ENCODE data around the gene CTNNBIP1. TPM values are rescaled to one million over a fixed set of nuclear protein-coding genes. Genes with fewer than 3 reads are reported as not detected.

The CTNNBIP1 gene
- total RNA-seq, 1 donor from 2014 or later: 106 TPM

GRCh38 chr1:9816199-9816598 is 93.9 kb downstream of the CTNNBIP1 start:
- no peaks in the 10 kb centered on the region for H3K36me3 Mint-ChIP-seq (ENCODE audit: low read depth, unreplicated experiment)
- H3K27me3 Mint-ChIP-seq (ENCODE audit: unreplicated experiment): no peaks in the 10 kb centered on the region
- TF ChIP-seq CTCF (IDR thresholded peaks at IDR 0.05; ENCODE audit: unreplicated experiment): no peak
- no peaks in the 10 kb centered on the region for H3K9me3 Mint-ChIP-seq (ENCODE audit: unreplicated experiment)
- no peak overlapping the region for H3K4me3 Mint-ChIP-seq (ENCODE audit: unreplicated experiment)
- peaks cover 6% of the 10 kb centered on the region for H3K4me1 Mint-ChIP-seq (ENCODE audit: unreplicated experiment)
- H3K27ac Mint-ChIP-seq (ENCODE audit: unreplicated experiment): no peak overlapping the region
- DNase-seq (ENCODE audit: low spot score): no peak

GRCh38 chr1:9815150-9815549 is 94.9 kb downstream of the CTNNBIP1 start:
- H3K4me1 Mint-ChIP-seq (ENCODE audit: unreplicated experiment): peaks cover 6% of the 10 kb centered on the region
- H3K36me3 Mint-ChIP-seq (ENCODE audit: low read depth, unreplicated experiment): no peaks in the 10 kb centered on the region
- H3K4me3 Mint-ChIP-seq (ENCODE audit: unreplicated experiment): no peak overlapping the region
- H3K9me3 Mint-ChIP-seq (ENCODE audit: unreplicated experiment): no peaks in the 10 kb centered on the region
- no peaks in the 10 kb centered on the region for H3K27me3 Mint-ChIP-seq (ENCODE audit: unreplicated experiment)
- no peak for TF ChIP-seq CTCF (IDR thresholded peaks at IDR 0.05; ENCODE audit: unreplicated experiment)
- H3K27ac Mint-ChIP-seq (ENCODE audit: unreplicated experiment): no peak overlapping the region
- no peak for DNase-seq (ENCODE audit: low spot score)

GRCh38 chr1:9814619-9815018 is 95.5 kb downstream of the CTNNBIP1 start:
- Mint-ChIP-seq H3K4me1 (ENCODE audit: unreplicated experiment) (peaks cover 6% of the 10 kb centered on the region), H3K36me3 (ENCODE audit: low read depth, unreplicated experiment) (no peaks in the 10 kb centered on the region), H3K4me3 (ENCODE audit: unreplicated experiment) (no peak overlapping the region), H3K9me3 (ENCODE audit: unreplicated experiment) (no peaks in the 10 kb centered on the region), H3K27ac (ENCODE audit: unreplicated experiment) (no peak overlapping the region), H3K27me3 (ENCODE audit: unreplicated experiment) (no peaks in the 10 kb centered on the region)
- no peak for DNase-seq (ENCODE audit: low spot score)
- TF ChIP-seq CTCF (IDR thresholded peaks at IDR 0.05; ENCODE audit: unreplicated experiment): no peak

GRCh38 chr1:9811239-9811966 is 98.7 kb downstream of the CTNNBIP1 start:
- Mint-ChIP-seq H3K9me3 (ENCODE audit: unreplicated experiment) (no peaks in the 10 kb centered on the region), H3K4me1 (ENCODE audit: unreplicated experiment) (peaks cover 17% of the 10 kb centered on the region), H3K27ac (ENCODE audit: unreplicated experiment) (no peak overlapping the region), H3K4me3 (ENCODE audit: unreplicated experiment) (no peak overlapping the region), H3K36me3 (ENCODE audit: low read depth, unreplicated experiment) (no peaks in the 10 kb centered on the region), H3K27me3 (ENCODE audit: unreplicated experiment) (no peaks in the 10 kb centered on the region)
- TF ChIP-seq CTCF (IDR thresholded peaks at IDR 0.05; ENCODE audit: unreplicated experiment): no peak
- DNase-seq (ENCODE audit: low spot score): no peak

- no peaks in the 10 kb centered on the region for H3K36me3 Mint-ChIP-seq (ENCODE audit: low read depth, unreplicated experiment)
- no peak for DNase-seq (ENCODE audit: low spot score)
- H3K4me3 Mint-ChIP-seq (ENCODE audit: unreplicated experiment): no peak overlapping the region
- no peak for TF ChIP-seq CTCF (IDR thresholded peaks at IDR 0.05; ENCODE audit: unreplicated experiment)
- peaks cover 11% of the 10 kb centered on the region for H3K4me1 Mint-ChIP-seq (ENCODE audit: unreplicated experiment)
- H3K27me3 Mint-ChIP-seq (ENCODE audit: unreplicated experiment): no peaks in the 10 kb centered on the region
- H3K9me3 Mint-ChIP-seq (ENCODE audit: unreplicated experiment): no peaks in the 10 kb centered on the region
- H3K27ac Mint-ChIP-seq (ENCODE audit: unreplicated experiment): no peak overlapping the region
Measured at GRCh38 chr1:9809100-9809510, 101.0 kb downstream of the CTNNBIP1 start.
